ENCODE measurements around the gene EPB41L1. TPM values are rescaled to one million over a fixed set of nuclear protein-coding genes. Genes with fewer than 3 reads are reported as not detected.

Gene EPB41L1
- total RNA-seq, 1 experiment from 2014 or later: 121 TPM

DNA sequence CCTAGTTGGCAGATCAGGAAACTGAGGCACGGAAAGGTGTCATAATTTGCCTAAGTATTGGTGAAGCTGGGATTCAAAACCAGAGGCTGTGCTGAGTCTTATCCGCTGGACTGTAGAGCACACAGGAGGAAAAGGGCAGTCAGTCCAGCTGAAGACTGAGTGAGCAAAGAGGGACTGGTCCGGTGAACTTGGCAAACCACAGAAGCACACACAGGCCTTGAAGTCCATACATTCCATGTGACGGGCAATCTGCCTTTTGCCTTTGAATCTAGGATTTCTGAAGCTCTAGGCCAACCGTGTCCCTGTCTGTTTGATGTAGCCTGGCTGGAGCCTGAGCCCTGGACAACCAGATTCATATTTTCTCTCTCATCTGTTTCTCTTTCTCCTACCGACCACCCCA is 34.3 kb upstream of the EPB41L1 start:
- Mint-ChIP-seq H3K36me3 (ENCODE audit: insufficient read depth, unreplicated experiment) (peaks cover 27% of the 10 kb centered on the region), H3K27ac (ENCODE audit: unreplicated experiment) (no peak overlapping the region), H3K4me1 (ENCODE audit: low read depth, unreplicated experiment) (peaks cover 67% of the 10 kb centered on the region), H3K27me3 (ENCODE audit: unreplicated experiment) (no peaks in the 10 kb centered on the region), H3K9me3 (ENCODE audit: low read depth, unreplicated experiment) (no peaks in the 10 kb centered on the region), H3K4me3 (ENCODE audit: low read depth, unreplicated experiment) (no peak overlapping the region)
- CTCF ChIA-PET: no interaction called here
- TF ChIP-seq, protein P1, sequence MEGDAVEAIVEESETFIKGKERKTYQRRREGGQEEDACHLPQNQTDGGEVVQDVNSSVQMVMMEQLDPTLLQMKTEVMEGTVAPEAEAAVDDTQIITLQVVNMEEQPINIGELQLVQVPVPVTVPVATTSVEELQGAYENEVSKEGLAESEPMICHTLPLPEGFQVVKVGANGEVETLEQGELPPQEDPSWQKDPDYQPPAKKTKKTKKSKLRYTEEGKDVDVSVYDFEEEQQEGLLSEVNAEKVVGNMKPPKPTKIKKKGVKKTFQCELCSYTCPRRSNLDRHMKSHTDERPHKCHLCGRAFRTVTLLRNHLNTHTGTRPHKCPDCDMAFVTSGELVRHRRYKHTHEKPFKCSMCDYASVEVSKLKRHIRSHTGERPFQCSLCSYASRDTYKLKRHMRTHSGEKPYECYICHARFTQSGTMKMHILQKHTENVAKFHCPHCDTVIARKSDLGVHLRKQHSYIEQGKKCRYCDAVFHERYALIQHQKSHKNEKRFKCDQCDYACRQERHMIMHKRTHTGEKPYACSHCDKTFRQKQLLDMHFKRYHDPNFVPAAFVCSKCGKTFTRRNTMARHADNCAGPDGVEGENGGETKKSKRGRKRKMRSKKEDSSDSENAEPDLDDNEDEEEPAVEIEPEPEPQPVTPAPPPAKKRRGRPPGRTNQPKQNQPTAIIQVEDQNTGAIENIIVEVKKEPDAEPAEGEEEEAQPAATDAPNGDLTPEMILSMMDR (IDR thresholded peaks at IDR 0.05; ENCODE audit: unreplicated experiment): no peak
- DNase-seq: no peak
- BruUV-seq (replicated peaks): no TSS peak
- intact Hi-C loops (cut with micrococcal nuclease; ENCODE audit: unreplicated experiment): no loop called here

DNA sequence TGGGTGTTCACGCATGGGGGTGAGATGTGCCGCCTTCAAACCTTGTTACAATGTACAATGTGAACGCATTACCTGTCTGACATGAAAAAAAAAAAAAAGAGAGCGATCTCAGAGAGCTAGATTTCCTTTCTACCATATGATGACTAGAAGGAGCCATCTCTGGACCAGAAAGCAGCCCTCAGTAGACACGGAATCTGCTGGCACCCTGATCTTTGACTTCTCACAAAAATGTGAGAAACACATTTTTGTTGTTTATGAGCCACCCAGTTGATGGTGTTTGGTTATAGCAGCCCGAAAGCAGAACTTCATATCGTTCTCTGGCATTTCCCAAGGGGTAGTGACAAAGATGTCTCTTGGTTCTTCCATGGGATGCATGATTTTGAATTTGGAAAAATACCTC is 33.5 kb upstream of the EPB41L1 start:
- CTCF ChIA-PET: interaction anchor here (1.0 kb wide), 1 partner anchor 9 kb away, joined by 3 read pairs; no protein-coding TSS in a partner anchor
- H3K27me3 Mint-ChIP-seq (ENCODE audit: unreplicated experiment): no peaks in the 10 kb centered on the region
- peaks cover 27% of the 10 kb centered on the region for H3K36me3 Mint-ChIP-seq (ENCODE audit: insufficient read depth, unreplicated experiment)
- DNase-seq: no peak
- BruUV-seq (replicated peaks): no TSS peak
- H3K4me3 Mint-ChIP-seq (ENCODE audit: low read depth, unreplicated experiment): no peak overlapping the region
- no peaks in the 10 kb centered on the region for H3K9me3 Mint-ChIP-seq (ENCODE audit: low read depth, unreplicated experiment)
- intact Hi-C loops (cut with micrococcal nuclease; ENCODE audit: unreplicated experiment): no loop called here
- H3K4me1 Mint-ChIP-seq (ENCODE audit: low read depth, unreplicated experiment): peaks cover 66% of the 10 kb centered on the region
- H3K27ac Mint-ChIP-seq (ENCODE audit: unreplicated experiment): no peak overlapping the region
- TF ChIP-seq, protein P1 (IDR thresholded peaks at IDR 0.05; ENCODE audit: unreplicated experiment): no peak

DNA sequence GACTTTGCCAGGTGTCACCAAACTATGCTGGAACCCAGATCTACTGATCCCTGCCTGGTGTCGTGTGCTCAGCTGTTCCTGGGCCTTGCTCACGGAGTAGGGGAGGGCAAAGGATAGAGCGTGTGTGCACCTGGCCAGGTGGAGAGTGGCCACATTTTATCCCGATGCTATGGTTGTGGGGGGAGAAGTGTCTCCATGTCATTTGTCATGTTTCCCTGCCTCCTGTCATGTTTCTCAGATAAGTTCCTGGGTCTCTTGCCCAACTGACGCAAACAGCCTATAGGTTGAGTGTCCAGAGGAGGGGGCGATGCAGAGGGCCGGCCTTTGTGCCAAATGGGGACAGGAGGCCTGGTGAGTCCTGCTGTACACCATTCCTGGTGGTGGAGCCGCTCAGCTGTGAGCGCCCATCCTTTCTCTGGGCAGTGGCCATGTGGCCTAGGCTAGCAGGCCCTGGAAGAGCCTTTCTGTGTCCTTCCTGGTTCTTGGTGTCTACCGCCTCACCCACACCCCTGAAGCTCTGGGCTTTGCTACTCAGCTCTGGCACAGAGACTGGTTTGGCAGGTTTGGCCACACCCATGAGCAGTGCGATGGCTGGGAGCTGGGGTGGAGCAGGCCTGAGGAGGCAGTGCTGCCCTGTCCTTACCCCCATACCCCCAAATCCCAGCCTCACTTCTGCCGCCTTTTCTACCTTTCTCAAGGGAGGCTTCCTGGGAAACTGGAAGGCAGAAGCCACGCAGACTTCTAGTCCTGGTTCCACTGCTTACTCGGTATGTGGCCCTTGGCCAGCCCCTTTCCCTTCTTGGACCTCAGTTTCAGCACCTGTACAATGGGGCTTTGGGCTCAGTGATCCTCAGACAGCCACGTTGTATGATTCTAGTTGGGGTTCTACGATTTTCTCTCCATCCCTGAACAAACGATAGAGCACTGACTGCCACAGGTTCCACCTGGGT is 32.3 kb upstream of the EPB41L1 start:
- peak overlapping the region; percentile 20 for H3K4me3 Mint-ChIP-seq (ENCODE audit: low read depth, unreplicated experiment)
- DNase-seq: peak; percentile 98
- no peaks in the 10 kb centered on the region for H3K9me3 Mint-ChIP-seq (ENCODE audit: low read depth, unreplicated experiment)
- TF ChIP-seq, protein P1 (IDR thresholded peaks at IDR 0.05; ENCODE audit: unreplicated experiment): no peak
- intact Hi-C loops (cut with micrococcal nuclease; ENCODE audit: unreplicated experiment): no loop called here
- H3K4me1 Mint-ChIP-seq (ENCODE audit: low read depth, unreplicated experiment): peaks cover 62% of the 10 kb centered on the region
- H3K36me3 Mint-ChIP-seq (ENCODE audit: insufficient read depth, unreplicated experiment): peaks cover 27% of the 10 kb centered on the region
- H3K27me3 Mint-ChIP-seq (ENCODE audit: unreplicated experiment): no peaks in the 10 kb centered on the region
- CTCF ChIA-PET: interaction anchor here (0.5 to 1.5 kb wide), 8 partner anchors 8 to 168 kb away, joined by 3 to 11 read pairs (median 5); partner anchors contain the start of gene SCAND1
- H3K27ac Mint-ChIP-seq (ENCODE audit: unreplicated experiment): peak overlapping the region; percentile 85
- no TSS peak for BruUV-seq (replicated peaks)

DNA sequence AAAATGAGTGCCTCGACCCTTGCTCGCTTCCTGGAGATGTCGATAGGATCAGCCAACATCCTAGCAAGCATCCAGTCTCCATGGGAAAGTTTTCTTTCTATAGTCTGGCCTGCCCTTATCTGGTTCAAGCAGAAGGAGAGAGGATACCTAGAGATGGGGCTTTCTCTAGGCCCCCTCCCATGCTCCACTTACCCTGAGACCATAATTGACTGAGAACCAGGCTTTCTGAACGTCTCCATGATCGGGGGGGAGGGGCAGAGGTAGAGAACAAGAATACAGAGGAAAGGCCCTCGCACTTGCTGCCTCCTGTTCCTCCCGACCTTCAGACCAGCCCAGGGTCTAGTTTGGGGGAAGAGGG is 31.6 kb upstream of the EPB41L1 start:
- no peak for DNase-seq
- no TSS peak for BruUV-seq (replicated peaks)
- H3K4me3 Mint-ChIP-seq (ENCODE audit: low read depth, unreplicated experiment): no peak overlapping the region
- no peaks in the 10 kb centered on the region for H3K9me3 Mint-ChIP-seq (ENCODE audit: low read depth, unreplicated experiment)
- peaks cover 27% of the 10 kb centered on the region for H3K36me3 Mint-ChIP-seq (ENCODE audit: insufficient read depth, unreplicated experiment)
- H3K4me1 Mint-ChIP-seq (ENCODE audit: low read depth, unreplicated experiment): peaks cover 68% of the 10 kb centered on the region
- H3K27me3 Mint-ChIP-seq (ENCODE audit: unreplicated experiment): no peaks in the 10 kb centered on the region
- intact Hi-C loops (cut with micrococcal nuclease; ENCODE audit: unreplicated experiment): no loop called here
- CTCF ChIA-PET: interaction anchor here (0.5 to 1.5 kb wide), 7 partner anchors 9 to 169 kb away, joined by 3 to 11 read pairs (median 5); partner anchors contain the start of gene SCAND1
- TF ChIP-seq, protein P1 (IDR thresholded peaks at IDR 0.05; ENCODE audit: unreplicated experiment): no peak
- peak overlapping the region; percentile 85 for H3K27ac Mint-ChIP-seq (ENCODE audit: unreplicated experiment)

Measured in Calu3 (cell line).